Activated B cell treated with CpG ODN at 0.5 μM for 24 hours (primary cell): Measurements from ENCODE around the gene PODXL. TPM values are rescaled to one million over a fixed set of nuclear protein-coding genes. Genes with fewer than 3 reads are reported as not detected.
A peak's percentile ranks its signal among the peaks of the same experiment; 100 is the strongest.

Source experiments
- ATAC-seq: fragments of 200-7000 bp; cut with Tn5 transposase; one replicate; pipeline ENCODE4 v1.10.0; 2021; ENCODE audit warnings: low read depth, mild to moderate bottlenecking, moderate library complexity
- CTCF ChIA-PET: fragments of 350-600 bp; sonication (Branson Sonifier 250); formaldehyde crosslinking; loops from one replicate; lab custom pipeline; 2021; ENCODE audit warnings: antibody characterized with exemption; lab: Charles Lee
- POLR2A ChIA-PET: fragments of 350-600 bp; sonication (Branson Sonifier 250); formaldehyde crosslinking; loops from one replicate; lab custom pipeline; 2021; ENCODE audit warnings: antibody characterized with exemption; lab: Charles Lee
- DNase-seq: peaks from one replicate; pipeline ENCODE4 v3.0.0; 2022
- H3K27ac Mint-ChIP-seq: one replicate; pipeline ENCODE4 v1.8.0; 2020; ENCODE audit warnings: mixed read lengths
- H3K27me3 Mint-ChIP-seq: one replicate; pipeline ENCODE4 v1.8.0; 2021; ENCODE audit warnings: mixed read lengths
- H3K36me3 Mint-ChIP-seq: one replicate; pipeline ENCODE4 v1.8.0; 2021; ENCODE audit warnings: low read depth, mixed read lengths
- H3K4me1 Mint-ChIP-seq: one replicate; pipeline ENCODE4 v1.8.0; 2021; ENCODE audit warnings: mixed read lengths
- H3K4me3 Mint-ChIP-seq: one replicate; pipeline ENCODE4 v1.8.0; 2020; ENCODE audit warnings: mild to moderate bottlenecking, mixed read lengths
- H3K9me3 Mint-ChIP-seq: one replicate; pipeline ENCODE4 v1.8.0; 2020; ENCODE audit warnings: mixed read lengths
- intact Hi-C: fragments of 100-400 bp; cut with micrococcal nuclease; formaldehyde crosslinking; loops from one replicate; pipeline ENCODE4 v1.15.1; 2024
- total RNA-seq: library from RNA; stranded (reverse); gene quantifications from 2 replicates; pipeline ENCODE4 v1.2.3, GENCODE V29; 2022
- TF ChIP-seq, protein P1 (sequence below): fragments of 200-600 bp; IDR thresholded peaks from one replicate; pipeline ENCODE4 v1.8.0; 2022; ENCODE audit warnings: antibody characterized with exemption, mild to moderate bottlenecking

Gene PODXL
- total RNA-seq, 1 donor from 2014 or later, result 1.4 TPM

DNA sequence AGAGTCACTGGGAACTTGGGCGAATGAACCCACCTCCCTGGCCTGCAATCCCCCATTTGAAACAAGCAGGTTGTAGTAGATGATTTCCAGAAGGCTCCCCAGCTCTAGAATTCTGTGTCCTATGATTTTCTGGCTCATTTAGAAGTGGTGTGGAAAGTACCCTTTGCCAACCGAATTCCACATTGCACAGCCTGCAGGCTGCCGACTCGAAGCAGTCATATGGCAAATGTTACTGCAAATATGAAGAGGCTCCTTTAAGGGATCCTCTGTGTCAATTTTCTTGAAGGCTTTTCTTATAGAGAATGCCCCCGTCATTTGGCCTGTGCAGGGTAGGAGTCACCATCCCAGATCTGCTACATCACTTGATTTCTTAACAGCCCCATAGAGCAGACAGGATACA is 5.6 kb downstream of the PODXL start:
- no peaks in the 10 kb centered on the region for H3K36me3 Mint-ChIP-seq
- ChIA-PET POLR2A (no interaction called here), CTCF (interaction anchor here (1.0 kb wide), 1 partner anchor 104 kb away, joined by 3 read pairs; no protein-coding TSS in a partner anchor)
- H3K4me1 Mint-ChIP-seq, result peaks cover 13% of the 10 kb centered on the region
- H3K27me3 Mint-ChIP-seq, result peaks cover 9% of the 10 kb centered on the region
- no peak for ATAC-seq
- intact Hi-C loops, result no loop called here
- no peak overlapping the region for H3K4me3 Mint-ChIP-seq
- DNase-seq, result no peak
- no peak overlapping the region for H3K27ac Mint-ChIP-seq
- TF ChIP-seq, protein P1, sequence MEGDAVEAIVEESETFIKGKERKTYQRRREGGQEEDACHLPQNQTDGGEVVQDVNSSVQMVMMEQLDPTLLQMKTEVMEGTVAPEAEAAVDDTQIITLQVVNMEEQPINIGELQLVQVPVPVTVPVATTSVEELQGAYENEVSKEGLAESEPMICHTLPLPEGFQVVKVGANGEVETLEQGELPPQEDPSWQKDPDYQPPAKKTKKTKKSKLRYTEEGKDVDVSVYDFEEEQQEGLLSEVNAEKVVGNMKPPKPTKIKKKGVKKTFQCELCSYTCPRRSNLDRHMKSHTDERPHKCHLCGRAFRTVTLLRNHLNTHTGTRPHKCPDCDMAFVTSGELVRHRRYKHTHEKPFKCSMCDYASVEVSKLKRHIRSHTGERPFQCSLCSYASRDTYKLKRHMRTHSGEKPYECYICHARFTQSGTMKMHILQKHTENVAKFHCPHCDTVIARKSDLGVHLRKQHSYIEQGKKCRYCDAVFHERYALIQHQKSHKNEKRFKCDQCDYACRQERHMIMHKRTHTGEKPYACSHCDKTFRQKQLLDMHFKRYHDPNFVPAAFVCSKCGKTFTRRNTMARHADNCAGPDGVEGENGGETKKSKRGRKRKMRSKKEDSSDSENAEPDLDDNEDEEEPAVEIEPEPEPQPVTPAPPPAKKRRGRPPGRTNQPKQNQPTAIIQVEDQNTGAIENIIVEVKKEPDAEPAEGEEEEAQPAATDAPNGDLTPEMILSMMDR, result no peak
- no peaks in the 10 kb centered on the region for H3K9me3 Mint-ChIP-seq

DNA sequence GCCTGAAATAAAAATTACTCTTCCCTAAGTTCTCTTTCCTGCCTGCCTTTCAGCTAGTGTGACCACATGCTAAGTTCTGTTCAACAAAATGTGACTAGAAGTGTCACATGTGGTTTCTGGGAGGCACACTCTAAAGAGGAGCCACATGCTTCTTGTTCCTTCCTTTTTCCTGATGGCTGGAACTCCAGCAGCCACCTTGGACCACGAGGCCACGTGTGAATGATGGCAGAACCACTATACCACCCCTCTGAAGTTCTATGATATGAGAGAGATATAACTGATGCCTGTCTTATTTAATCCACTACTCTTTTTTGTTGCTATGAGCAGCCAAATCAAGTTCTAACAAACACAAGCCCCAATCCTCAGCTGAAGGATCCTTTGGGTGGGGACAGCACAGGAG is 8.1 kb downstream of the PODXL start:
- CTCF ChIA-PET, result no interaction called here
- POLR2A ChIA-PET, result no interaction called here

DNA sequence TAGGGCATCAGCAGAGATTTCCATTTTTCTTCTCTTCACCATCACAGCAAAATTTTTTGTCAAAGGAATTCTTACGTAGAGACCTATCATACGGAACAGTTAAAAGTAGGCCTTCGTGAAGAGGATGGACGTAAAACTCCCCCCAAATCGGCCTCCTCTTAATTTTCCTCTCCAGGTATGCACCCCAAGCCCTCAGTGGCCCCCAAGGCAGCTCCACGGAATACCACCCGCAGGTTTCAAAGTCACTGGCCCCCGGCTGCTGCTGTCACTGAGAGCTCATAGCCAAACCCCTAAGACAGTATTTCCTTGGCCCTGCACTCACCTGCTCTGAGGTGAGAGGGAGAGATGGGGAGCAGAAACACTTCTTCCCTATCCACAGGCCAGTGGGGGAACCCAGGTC is 8.8 kb downstream of the PODXL start:
- Mint-ChIP-seq H3K27ac (no peak overlapping the region), H3K36me3 (no peaks in the 10 kb centered on the region), H3K4me1 (no peaks in the 10 kb centered on the region), H3K9me3 (no peaks in the 10 kb centered on the region), H3K4me3 (no peak overlapping the region), H3K27me3 (no peaks in the 10 kb centered on the region)
- ATAC-seq (no peak), DNase-seq (no peak)
- CTCF ChIA-PET, result no interaction called here
- TF ChIP-seq, protein P1, result no peak
- POLR2A ChIA-PET, result interaction anchor here (0.7 kb wide), 1 partner anchor 45 kb away, joined by 12 read pairs; no protein-coding TSS in a partner anchor
- intact Hi-C loops, result no loop called here

More for the DNA sequence above, 8.1 kb downstream of the PODXL start:
- peaks cover 4% of the 10 kb centered on the region for H3K27me3 Mint-ChIP-seq
- H3K9me3 Mint-ChIP-seq, result no peaks in the 10 kb centered on the region
- ATAC-seq, result no peak
- no peak for DNase-seq
- H3K36me3 Mint-ChIP-seq, result no peaks in the 10 kb centered on the region
- TF ChIP-seq, protein P1, result no peak
- intact Hi-C loops, result no loop called here
- H3K4me3 Mint-ChIP-seq, result no peak overlapping the region
- H3K27ac Mint-ChIP-seq, result no peak overlapping the region
- H3K4me1 Mint-ChIP-seq, result no peaks in the 10 kb centered on the region

GRCh38 chr7:131546583-131547141 is 9.8 kb downstream of the PODXL start:
- ChIA-PET CTCF (interaction anchor here (1.1 kb wide), 1 partner anchor 8 kb away, joined by 4 read pairs; no protein-coding TSS in a partner anchor), POLR2A (no interaction called here)
- Mint-ChIP-seq H3K4me1 (no peaks in the 10 kb centered on the region), H3K36me3 (no peaks in the 10 kb centered on the region), H3K4me3 (no peak overlapping the region), H3K27ac (no peak overlapping the region), H3K27me3 (no peaks in the 10 kb centered on the region), H3K9me3 (no peaks in the 10 kb centered on the region)
- intact Hi-C loops, result no loop called here
- TF ChIP-seq, protein P1, result no peak
- peak; percentile 60 for ATAC-seq
- no peak for DNase-seq

GRCh38 chr7:131546126-131546525 is 10.3 kb downstream of the PODXL start:
- intact Hi-C loops, result no loop called here
- ChIA-PET CTCF (interaction anchor here (1.1 kb wide), 1 partner anchor 9 kb away, joined by 4 read pairs; no protein-coding TSS in a partner anchor), POLR2A (no interaction called here)
- DNase-seq (no peak), ATAC-seq (no peak)
- Mint-ChIP-seq H3K4me3 (no peak overlapping the region), H3K9me3 (no peaks in the 10 kb centered on the region), H3K27me3 (no peaks in the 10 kb centered on the region), H3K27ac (no peak overlapping the region), H3K4me1 (no peaks in the 10 kb centered on the region), H3K36me3 (no peaks in the 10 kb centered on the region)
- TF ChIP-seq, protein P1, result no peak
